22Rv1 (cell line): ENCODE data around the gene BBS10.

ENCODE experiments used
- CTCF ChIP-seq: fragments of 450-650 bp; IDR thresholded peaks from 2 replicates; pipeline ENCODE4 v1.5.1; 2017; ENCODE audit warnings: mild to moderate bottlenecking
- ZFX ChIP-seq: fragments of 450-650 bp; IDR thresholded peaks from 2 replicates; pipeline ENCODE4 v1.6.1; 2017; ENCODE audit warnings: antibody characterized with exemption, borderline replicate concordance

- TF ChIP-seq CTCF = no peak
- TF ChIP-seq ZFX = no peak
These were observed 47.9 kb downstream of the BBS10 start for GRCh38 chr12:76300297-76300665.
